Thymus (tissue), 11 donors: ENCODE results near the gene KCNAB2. TPM values are rescaled to one million over a fixed set of nuclear protein-coding genes. Genes with fewer than 3 reads are reported as not detected.

ENCODE experiments used
- DNase-seq, 9 donors: peaks; one replicate each; pipeline ENCODE4 v3.0.0-alpha.2; 2013; ENCODE audit warnings: low spot score in 9 of 9, low read depth in 6 of 9, missing footprints in 1 of 9
- H3K27ac ChIP-seq, 2 donors: one replicate each; pipeline ENCODE4 v1.5.1; 2013; ENCODE audit warnings: control low read depth in 1 of 2, low read depth in 1 of 2, low read length in 1 of 2, mild to moderate bottlenecking in 1 of 2, moderate library complexity in 1 of 2
- H3K27me3 ChIP-seq, 2 donors: one replicate each; pipeline ENCODE4 v1.5.1; 2013; ENCODE audit warnings: low read length in 1 of 2; ENCODE audit not compliant: control insufficient read depth in 2 of 2, insufficient read depth in 1 of 2
- H3K36me3 ChIP-seq, 2 donors: one replicate each; pipeline ENCODE4 v1.5.1; 2013; ENCODE audit warnings: low read length in 1 of 2, mild to moderate bottlenecking in 1 of 2, moderate library complexity in 1 of 2; ENCODE audit not compliant: control insufficient read depth in 2 of 2, insufficient read depth in 2 of 2
- H3K4me1 ChIP-seq, 2 donors: one replicate each; pipeline ENCODE4 v1.5.1; 2013; ENCODE audit warnings: low read length in 2 of 2; ENCODE audit not compliant: control insufficient read depth in 2 of 2, insufficient read depth in 2 of 2
- H3K4me3 ChIP-seq, 2 donors: one replicate each; pipeline ENCODE4 v1.5.1; 2013; ENCODE audit warnings: low read length in 2 of 2, control low read depth in 1 of 2, mild to moderate bottlenecking in 1 of 2
- H3K9me3 ChIP-seq, 2 donors: one replicate each; pipeline ENCODE4 v1.5.1; 2013; ENCODE audit warnings: low read length in 1 of 2, mild to moderate bottlenecking in 1 of 2; ENCODE audit not compliant: control insufficient read depth in 2 of 2, insufficient read depth in 1 of 2
- WGBS: extraction: QIAGEN DNeasy Blood & Tissue Kit; methylation state at CpG from one replicate; pipeline ENCODE4 v1.1.7; 2013; 5-methylcytosine and 5-hydroxymethylcytosine counted together
- polyA plus RNA-seq: library from polyadenylated mRNA; stranded (reverse); fragments of 200-250 nt; gene quantifications from one replicate; pipeline ENCODE4 v1.2.3, GENCODE V29; 2013
- total RNA-seq: library from RNA; stranded (reverse); fragments of 120-200 nt; gene quantifications from one replicate; pipeline ENCODE4 v1.2.4, GENCODE V29; 2013
- donor health status: healthy.

KCNAB2 gene
- total and polyA plus RNA-seq, 2 donors, result 19.0 to 40.1 TPM

- Histone ChIP-seq H3K4me3 (no peak overlapping the region), H3K4me1 (peaks cover 4 to 6% of the 10 kb centered on the region in 2 donors), H3K9me3 (no peaks in the 10 kb centered on the region), H3K27me3 (peaks cover 0 to 22% of the 10 kb centered on the region in 2 donors), H3K27ac (no peak overlapping the region), H3K36me3 (no peaks in the 10 kb centered on the region)
- 89% methylated on average over 16 of the region's 16 CpGs for WGBS
- DNase-seq, result no peak
Observed at GRCh38 chr1:6144647-6145395, 99.1 kb downstream of the KCNAB2 start.

DNA sequence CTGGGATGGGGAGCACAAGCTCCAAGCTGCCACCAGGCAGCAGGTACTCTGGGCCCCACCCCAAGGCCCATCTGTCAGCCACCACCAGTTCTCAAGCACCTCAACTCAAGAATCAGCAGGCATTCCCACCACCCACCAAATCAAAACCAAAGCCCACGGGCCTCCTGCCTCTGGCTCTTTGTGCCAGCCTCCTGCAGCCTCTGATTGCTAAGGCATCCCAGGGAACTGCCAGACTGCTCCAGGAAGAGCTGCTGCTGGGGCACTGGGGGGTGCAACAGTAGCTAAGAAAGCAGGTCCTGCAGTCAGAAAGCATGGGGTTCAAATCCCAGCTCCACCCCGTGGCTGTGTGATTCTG, 99.7 kb downstream of the KCNAB2 start:
- no peak overlapping the region for H3K27ac ChIP-seq
- DNase-seq, result no peak
- no peaks in the 10 kb centered on the region for H3K36me3 ChIP-seq
- H3K9me3 ChIP-seq, result no peaks in the 10 kb centered on the region
- H3K4me3 ChIP-seq, result no peak overlapping the region
- peaks cover 4 to 6% of the 10 kb centered on the region in 2 donors for H3K4me1 ChIP-seq
- WGBS, result 93% methylated on average over 2 of the region's 2 CpGs
- H3K27me3 ChIP-seq, result peaks cover 0 to 22% of the 10 kb centered on the region in 2 donors

DNA sequence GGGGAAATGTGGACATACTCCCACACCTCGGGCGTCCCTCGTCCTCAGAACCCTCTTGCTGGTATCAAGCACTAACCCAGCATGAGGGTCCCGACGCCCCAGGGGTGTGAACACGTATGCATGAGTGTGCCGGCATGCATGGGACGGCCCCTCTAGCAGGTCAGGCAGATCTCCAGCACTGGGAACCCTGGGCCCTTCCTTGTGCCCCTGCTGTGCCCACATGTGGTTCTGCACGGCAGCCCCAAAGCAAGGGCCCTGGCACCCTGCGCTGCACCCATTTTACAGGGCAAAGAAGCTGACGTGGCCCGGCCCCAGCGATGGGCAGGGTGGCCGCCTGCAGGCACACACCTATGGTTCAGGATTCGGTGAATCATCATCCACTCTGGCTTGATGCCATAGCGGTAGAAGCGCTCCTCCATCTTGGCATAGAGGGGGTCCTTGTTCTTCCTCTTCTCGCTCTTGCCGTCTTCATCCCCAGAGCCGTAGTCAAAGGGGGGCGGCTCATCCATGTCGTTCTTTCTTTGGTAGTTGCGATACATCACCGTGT, 100.2 kb downstream of the KCNAB2 start:
- Histone ChIP-seq H3K4me3 (no peak overlapping the region), H3K27me3 (peaks cover 0 to 22% of the 10 kb centered on the region in 2 donors), H3K4me1 (peaks cover 4 to 6% of the 10 kb centered on the region in 2 donors), H3K36me3 (no peaks in the 10 kb centered on the region), H3K27ac (no peak overlapping the region), H3K9me3 (no peaks in the 10 kb centered on the region)
- WGBS, result 97% methylated on average over 24 of the region's 24 CpGs
- DNase-seq, result no peak

- 7% methylated on average over 53 of the region's 53 CpGs for WGBS
- H3K36me3 ChIP-seq, result no peaks in the 10 kb centered on the region
- H3K9me3 ChIP-seq, result no peaks in the 10 kb centered on the region
- peaks cover 0 to 25% of the 10 kb centered on the region in 2 donors for H3K27me3 ChIP-seq
- no peak overlapping the region for H3K27ac ChIP-seq
- H3K4me3 ChIP-seq, result no peak overlapping the region
- peak in 6 of 9 donors; percentile 30 to 67 (median 48) for DNase-seq
- peaks cover 4 to 6% of the 10 kb centered on the region in 2 donors for H3K4me1 ChIP-seq
Observed at GRCh38 chr1:6148497-6149241, 103.0 kb downstream of the KCNAB2 start.

- no peaks in the 10 kb centered on the region for H3K36me3 ChIP-seq
Observed at GRCh38 chr1:6149597-6149996, 103.9 kb downstream of the KCNAB2 start.

DNA sequence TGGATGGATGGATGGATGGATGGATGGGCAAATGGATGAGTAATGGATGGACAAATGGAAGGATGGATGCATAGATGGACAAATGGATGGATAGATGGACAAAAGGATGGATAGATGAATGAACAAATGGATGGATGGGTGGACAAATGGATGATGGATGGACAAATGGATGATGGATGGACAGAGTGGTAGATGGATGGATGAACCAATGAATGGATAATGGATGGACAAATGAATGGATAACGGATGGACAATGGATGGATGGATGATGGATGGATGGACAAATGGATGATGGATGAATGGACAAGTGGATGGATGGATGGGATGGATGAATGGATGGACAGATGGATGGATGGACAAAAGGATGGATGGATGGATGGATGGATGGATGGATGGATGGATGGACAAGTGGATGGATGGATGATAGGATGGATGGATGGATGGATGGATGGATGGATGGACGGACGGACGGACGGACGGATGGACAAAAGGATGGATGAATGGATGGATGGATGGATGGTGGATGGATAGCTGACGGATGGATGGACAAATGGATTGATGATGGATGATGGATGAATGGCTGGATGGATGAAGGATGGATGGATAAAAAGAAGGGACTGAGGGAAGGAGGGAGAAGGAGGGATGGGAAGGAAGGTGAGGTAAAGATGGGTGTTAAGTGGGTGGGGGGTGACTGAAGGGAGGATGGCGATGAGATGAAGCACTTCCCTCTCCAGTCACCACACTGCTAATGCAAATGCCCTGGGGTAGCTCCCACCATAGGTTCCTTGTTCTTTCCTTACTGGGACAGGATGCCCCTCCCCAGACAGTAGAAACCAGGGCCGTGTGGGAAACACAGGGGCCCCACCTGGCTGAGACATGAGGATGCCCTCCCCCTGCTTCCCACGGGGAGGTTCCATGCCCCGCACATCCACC, 104.6 kb downstream of the KCNAB2 start:
- Histone ChIP-seq H3K36me3 (no peaks in the 10 kb centered on the region), H3K9me3 (no peaks in the 10 kb centered on the region), H3K27me3 (peaks cover 0 to 25% of the 10 kb centered on the region in 2 donors), H3K4me3 (no peak overlapping the region), H3K27ac (no peak overlapping the region), H3K4me1 (peaks cover 4 to 6% of the 10 kb centered on the region in 2 donors)
- 75% methylated on average over 11 of the region's 11 CpGs for WGBS
- no peak for DNase-seq

More at GRCh38 chr1:6149597-6149996, 103.9 kb downstream of the KCNAB2 start:
- 98% methylated on average over 1 of the region's 1 CpG for WGBS
- H3K4me1 ChIP-seq, result peaks cover 4 to 6% of the 10 kb centered on the region in 2 donors
- peaks cover 0 to 25% of the 10 kb centered on the region in 2 donors for H3K27me3 ChIP-seq
- no peak for DNase-seq
- no peak overlapping the region for H3K4me3 ChIP-seq
- no peak overlapping the region for H3K27ac ChIP-seq
- no peaks in the 10 kb centered on the region for H3K9me3 ChIP-seq

Other genes with a start within 250 kb of the KCNAB2 start
- gene NPHP4, start 53.5 kb upstream of the KCNAB2 start, total RNA-seq, result 2.5 TPM
- gene NPHP4, start 53.5 kb upstream of the KCNAB2 start, polyA plus RNA-seq, result 4.2 TPM
- 0.28 TPM for gene CHD5, start 134.4 kb downstream of the KCNAB2 start, total RNA-seq
- gene CHD5, start 134.4 kb downstream of the KCNAB2 start, polyA plus RNA-seq, result 0.98 TPM
- gene RPL22, start 153.7 kb downstream of the KCNAB2 start, total RNA-seq, result 428 TPM
- gene RPL22, start 153.7 kb downstream of the KCNAB2 start, polyA plus RNA-seq, result 1,043 TPM
- gene RNF207, start 160.2 kb downstream of the KCNAB2 start, total RNA-seq, result 3.0 TPM
- gene RNF207, start 160.2 kb downstream of the KCNAB2 start, polyA plus RNA-seq, result 18.8 TPM
- gene ICMT, start 190.1 kb downstream of the KCNAB2 start, total RNA-seq, result 29.6 TPM
- gene ICMT, start 190.1 kb downstream of the KCNAB2 start, polyA plus RNA-seq, result 21.3 TPM
- 0.99 TPM for gene HES3, start 198.3 kb downstream of the KCNAB2 start, total RNA-seq
- gene HES3, start 198.3 kb downstream of the KCNAB2 start, polyA plus RNA-seq, result not detected
- gene GPR153, start 215.2 kb downstream of the KCNAB2 start, total RNA-seq, result 1.7 TPM
- gene GPR153, start 215.2 kb downstream of the KCNAB2 start, polyA plus RNA-seq, result 5.6 TPM